Measurements from ENCODE around the gene ABL2. TPM values are rescaled to one million over a fixed set of nuclear protein-coding genes. Genes with fewer than 3 reads are reported as not detected.
A peak's percentile ranks its signal among the peaks of the same experiment; 100 is the strongest.

Gene ABL2
- total RNA-seq, 2 experiments from 2014 or later = 8.1 TPM

GRCh38 chr1:179124873-179125272 is 104.6 kb downstream of the ABL2 start:
- no peak overlapping the region for H3K27ac Mint-ChIP-seq
- no peak for DNase-seq
- H3K36me3 Mint-ChIP-seq (ENCODE audit: low read depth) = peaks cover 4% of the 10 kb centered on the region
- CTCF ChIA-PET = no interaction called here
- intact Hi-C loops (cut with micrococcal nuclease) = no loop called here
- H3K4me3 Mint-ChIP-seq = no peak overlapping the region
- peaks cover 24% of the 10 kb centered on the region for H3K4me1 Mint-ChIP-seq (ENCODE audit: low read depth)
- H3K9me3 Mint-ChIP-seq = no peaks in the 10 kb centered on the region
- H3K27me3 Mint-ChIP-seq (ENCODE audit: low read depth) = no peaks in the 10 kb centered on the region

- intact Hi-C loops (cut with micrococcal nuclease) = loop anchor here (1.0 to 2.0 kb wide), 5 partner anchors 42 to 248 kb away; partner anchors contain the start of gene ABL2
- peaks cover 14% of the 10 kb centered on the region for H3K36me3 Mint-ChIP-seq (ENCODE audit: low read depth)
- H3K9me3 Mint-ChIP-seq = no peaks in the 10 kb centered on the region
- H3K4me3 Mint-ChIP-seq = no peak overlapping the region
- peak; percentile 64 for DNase-seq
- H3K27ac Mint-ChIP-seq = no peak overlapping the region
- H3K4me1 Mint-ChIP-seq (ENCODE audit: low read depth) = peaks cover 3% of the 10 kb centered on the region
- CTCF ChIA-PET = interaction anchor here (0.6 to 2.7 kb wide), 21 partner anchors 9 to 248 kb away, joined by 3 to 33 read pairs (median 4); partner anchors contain the start of genes AXDND1 and SOAT1
- no peaks in the 10 kb centered on the region for H3K27me3 Mint-ChIP-seq (ENCODE audit: low read depth)
Measured at GRCh38 chr1:179121159-179121938, 108.1 kb downstream of the ABL2 start.

GRCh38 chr1:179120736-179121135 is 108.7 kb downstream of the ABL2 start:
- Mint-ChIP-seq H3K27me3 (ENCODE audit: low read depth) (no peaks in the 10 kb centered on the region), H3K4me1 (ENCODE audit: low read depth) (peaks cover 3% of the 10 kb centered on the region), H3K36me3 (ENCODE audit: low read depth) (peaks cover 14% of the 10 kb centered on the region), H3K9me3 (no peaks in the 10 kb centered on the region), H3K4me3 (no peak overlapping the region), H3K27ac (no peak overlapping the region)
- intact Hi-C loops (cut with micrococcal nuclease) = loop anchor here (1.0 to 2.0 kb wide), 5 partner anchors 41 to 249 kb away; partner anchors contain the start of gene ABL2
- CTCF ChIA-PET = interaction anchor here (0.8 to 2.7 kb wide), 23 partner anchors 8 to 353 kb away, joined by 3 to 33 read pairs (median 4); partner anchors contain the start of genes AXDND1 and SOAT1
- DNase-seq = no peak

GRCh38 chr1:179119513-179119912 is 110.0 kb downstream of the ABL2 start:
- Mint-ChIP-seq H3K9me3 (no peaks in the 10 kb centered on the region), H3K4me1 (ENCODE audit: low read depth) (peaks cover 3% of the 10 kb centered on the region), H3K36me3 (ENCODE audit: low read depth) (peaks cover 15% of the 10 kb centered on the region), H3K27me3 (ENCODE audit: low read depth) (no peaks in the 10 kb centered on the region), H3K4me3 (no peak overlapping the region), H3K27ac (no peak overlapping the region)
- CTCF ChIA-PET = interaction anchor here (0.5 to 2.7 kb wide), 7 partner anchors 63 to 249 kb away, joined by 3 to 33 read pairs (median 5); partner anchors contain the start of gene AXDND1
- no peak for DNase-seq
- intact Hi-C loops (cut with micrococcal nuclease) = no loop called here

- intact Hi-C loops (cut with micrococcal nuclease) = no loop called here
- CTCF ChIA-PET = interaction anchor here (0.6 to 1.7 kb wide), 3 partner anchors 9 to 306 kb away, joined by 3 to 6 read pairs (median 3); no protein-coding TSS in a partner anchor
Measured at GRCh38 chr1:179115181-179115580, 114.3 kb downstream of the ABL2 start.

GRCh38 chr1:179108644-179109043 is 120.8 kb downstream of the ABL2 start:
- Mint-ChIP-seq H3K27me3 (ENCODE audit: low read depth) (no peaks in the 10 kb centered on the region), H3K27ac (no peak overlapping the region), H3K4me1 (ENCODE audit: low read depth) (no peaks in the 10 kb centered on the region), H3K9me3 (no peaks in the 10 kb centered on the region), H3K4me3 (no peak overlapping the region), H3K36me3 (ENCODE audit: low read depth) (peaks cover 17% of the 10 kb centered on the region)
- intact Hi-C loops (cut with micrococcal nuclease) = no loop called here
- CTCF ChIA-PET = no interaction called here
- DNase-seq = no peak

More at GRCh38 chr1:179115181-179115580, 114.3 kb downstream of the ABL2 start:
- DNase-seq = no peak
- Mint-ChIP-seq H3K4me1 (ENCODE audit: low read depth) (no peaks in the 10 kb centered on the region), H3K36me3 (ENCODE audit: low read depth) (peaks cover 13% of the 10 kb centered on the region), H3K9me3 (no peaks in the 10 kb centered on the region), H3K4me3 (no peak overlapping the region), H3K27ac (no peak overlapping the region), H3K27me3 (ENCODE audit: low read depth) (no peaks in the 10 kb centered on the region)

- no peaks in the 10 kb centered on the region for H3K27me3 Mint-ChIP-seq (ENCODE audit: low read depth)
- no peak overlapping the region for H3K4me3 Mint-ChIP-seq
- H3K36me3 Mint-ChIP-seq (ENCODE audit: low read depth) = peaks cover 17% of the 10 kb centered on the region
- CTCF ChIA-PET = interaction anchor here (0.9 kb wide), 1 partner anchor 29 kb away, joined by 3 read pairs; no protein-coding TSS in a partner anchor
- intact Hi-C loops (cut with micrococcal nuclease) = no loop called here
- DNase-seq = no peak
- no peaks in the 10 kb centered on the region for H3K4me1 Mint-ChIP-seq (ENCODE audit: low read depth)
- no peak overlapping the region for H3K27ac Mint-ChIP-seq
- no peaks in the 10 kb centered on the region for H3K9me3 Mint-ChIP-seq
Measured at GRCh38 chr1:179107706-179108629, 121.5 kb downstream of the ABL2 start.

- no peaks in the 10 kb centered on the region for H3K4me1 Mint-ChIP-seq (ENCODE audit: low read depth)
- H3K27me3 Mint-ChIP-seq (ENCODE audit: low read depth) = no peaks in the 10 kb centered on the region
- peak; percentile 15 for DNase-seq
- H3K4me3 Mint-ChIP-seq = no peak overlapping the region
- intact Hi-C loops (cut with micrococcal nuclease) = loop anchor here (1.0 kb wide), 1 partner anchor 187 kb away; no protein-coding TSS in a partner anchor
- H3K9me3 Mint-ChIP-seq = no peaks in the 10 kb centered on the region
- CTCF ChIA-PET = interaction anchor here (0.6 to 1.8 kb wide), 7 partner anchors 9 to 331 kb away, joined by 3 to 6 read pairs (median 4); no protein-coding TSS in a partner anchor
- peaks cover 17% of the 10 kb centered on the region for H3K36me3 Mint-ChIP-seq (ENCODE audit: low read depth)
- no peak overlapping the region for H3K27ac Mint-ChIP-seq
Measured at GRCh38 chr1:179105393-179105792, 124.1 kb downstream of the ABL2 start.

- DNase-seq = no peak
- intact Hi-C loops (cut with micrococcal nuclease) = loop anchor here (1.0 kb wide), 1 partner anchor 188 kb away; no protein-coding TSS in a partner anchor
- no peak overlapping the region for H3K27ac Mint-ChIP-seq
- CTCF ChIA-PET = interaction anchor here (1.3 to 1.8 kb wide), 3 partner anchors 30 to 266 kb away, joined by 4 to 5 read pairs (median 4); no protein-coding TSS in a partner anchor
- H3K4me3 Mint-ChIP-seq = no peak overlapping the region
- H3K27me3 Mint-ChIP-seq (ENCODE audit: low read depth) = no peaks in the 10 kb centered on the region
- no peaks in the 10 kb centered on the region for H3K9me3 Mint-ChIP-seq
- H3K36me3 Mint-ChIP-seq (ENCODE audit: low read depth) = peaks cover 15% of the 10 kb centered on the region
- H3K4me1 Mint-ChIP-seq (ENCODE audit: low read depth) = no peaks in the 10 kb centered on the region
Measured at GRCh38 chr1:179104611-179105250, 124.7 kb downstream of the ABL2 start.

GRCh38 chr1:179103999-179104398 is 125.5 kb downstream of the ABL2 start:
- Mint-ChIP-seq H3K27me3 (ENCODE audit: low read depth) (no peaks in the 10 kb centered on the region), H3K36me3 (ENCODE audit: low read depth) (peaks cover 12% of the 10 kb centered on the region), H3K27ac (no peak overlapping the region), H3K4me1 (ENCODE audit: low read depth) (no peaks in the 10 kb centered on the region), H3K9me3 (no peaks in the 10 kb centered on the region), H3K4me3 (no peak overlapping the region)
- CTCF ChIA-PET = no interaction called here
- intact Hi-C loops (cut with micrococcal nuclease) = no loop called here
- no peak for DNase-seq

- Mint-ChIP-seq H3K4me1 (ENCODE audit: low read depth) (no peaks in the 10 kb centered on the region), H3K27me3 (ENCODE audit: low read depth) (no peaks in the 10 kb centered on the region), H3K9me3 (no peaks in the 10 kb centered on the region), H3K27ac (no peak overlapping the region), H3K36me3 (ENCODE audit: low read depth) (peaks cover 6% of the 10 kb centered on the region), H3K4me3 (no peak overlapping the region)
- no peak for DNase-seq
- CTCF ChIA-PET = interaction anchor here (1.1 to 1.5 kb wide), 2 partner anchors 14 to 37 kb away, joined by 3 to 5 read pairs; no protein-coding TSS in a partner anchor
- intact Hi-C loops (cut with micrococcal nuclease) = no loop called here
Measured at GRCh38 chr1:179101566-179101965, 127.9 kb downstream of the ABL2 start.
